GM23338 (cell line): Measurements from ENCODE around the gene APC. TPM values are rescaled to one million over a fixed set of nuclear protein-coding genes. Genes with fewer than 3 reads are reported as not detected.

ENCODE experiments used
- ATAC-seq: fragments of 200-7000 bp; cut with Tn5 transposase; 3 replicates; pipeline ENCODE4 v1.9.1; 2020
- DNase-seq: peaks from one replicate; pipeline ENCODE4 v3.0.0-alpha.2; 2015; ENCODE audit warnings: low spot score
- H2AFZ ChIP-seq: fragments of 200-600 bp; sonication (generic); 2 replicates; pipeline ENCODE4 v1.8.0; 2016; ENCODE audit warnings: antibody characterized with exemption, mild to moderate bottlenecking, moderate library complexity
- H3F3A ChIP-seq: fragments of 200-600 bp; sonication (generic); replicated peaks from 2 replicates; pipeline ENCODE4 v1.8.0; 2017; ENCODE audit warnings: antibody characterized with exemption, mixed run types, low read depth
- H3K27ac ChIP-seq: fragments of 200-600 bp; sonication (generic); 2 replicates; pipeline ENCODE4 v1.6.1; 2016; ENCODE audit warnings: low read depth
- H3K27me3 ChIP-seq: fragments of 200-600 bp; sonication (generic); 2 replicates; pipeline ENCODE4 v1.8.0; 2016; ENCODE audit warnings: mild to moderate bottlenecking, mixed run types, moderate library complexity; ENCODE audit not compliant: insufficient read depth
- H3K36me3 ChIP-seq: fragments of 200-600 bp; sonication (generic); 2 replicates; pipeline ENCODE4 v1.8.0; 2016; ENCODE audit warnings: mild to moderate bottlenecking; ENCODE audit not compliant: insufficient read depth
- H3K4me1 ChIP-seq: fragments of 200-600 bp; sonication (generic); 2 replicates; pipeline ENCODE4 v1.8.0; 2016; ENCODE audit warnings: mild to moderate bottlenecking, moderate library complexity; ENCODE audit not compliant: insufficient read depth
- H3K4me2 ChIP-seq: fragments of 200-600 bp; sonication (generic); 2 replicates; pipeline ENCODE4 v1.7.1; 2017; ENCODE audit warnings: mixed run types
- H3K4me3 ChIP-seq: fragments of 200-600 bp; sonication (generic); 2 replicates; pipeline ENCODE4 v1.6.1; 2016; ENCODE audit warnings: mixed run types
- H3K79me2 ChIP-seq: fragments of 200-600 bp; sonication (generic); replicated peaks from 2 replicates; pipeline ENCODE4 v1.8.0; 2017; ENCODE audit warnings: mild to moderate bottlenecking; ENCODE audit not compliant: insufficient read depth
- H3K9me2 ChIP-seq: fragments of 200-600 bp; sonication (generic); 2 replicates; pipeline ENCODE4 v1.8.0; 2017; ENCODE audit not compliant: insufficient read depth
- H4K20me1 ChIP-seq: fragments of 200-600 bp; sonication (generic); replicated peaks from 2 replicates; pipeline ENCODE4 v1.8.0; 2017; ENCODE audit warnings: mild to moderate bottlenecking; ENCODE audit not compliant: insufficient read depth
- H3K27ac Mint-ChIP-seq: 2 replicates; pipeline ENCODE4 v1.8.0; 2020; ENCODE audit warnings: inconsistent platforms, mild to moderate bottlenecking, moderate library complexity, mixed read lengths
- H3K27me3 Mint-ChIP-seq: 3 replicates; pipeline ENCODE4 v1.8.0; 2022; ENCODE audit warnings: low read depth, mild to moderate bottlenecking, moderate library complexity, mixed read lengths, inconsistent platforms; ENCODE audit not compliant: insufficient read depth, poor library complexity
- H3K36me3 Mint-ChIP-seq: 3 replicates; pipeline ENCODE4 v1.8.0; 2021; ENCODE audit warnings: low read depth, mild to moderate bottlenecking, inconsistent platforms, moderate library complexity, mixed read lengths
- H3K4me1 Mint-ChIP-seq: 3 replicates; pipeline ENCODE4 v1.8.0; 2020; ENCODE audit warnings: mild to moderate bottlenecking, inconsistent platforms, mixed read lengths
- H3K4me3 Mint-ChIP-seq: 3 replicates; pipeline ENCODE4 v1.8.0; 2021; ENCODE audit warnings: moderate library complexity, mild to moderate bottlenecking, inconsistent platforms, mixed read lengths
- H3K9me3 Mint-ChIP-seq: 3 replicates; pipeline ENCODE4 v1.8.0; 2020; ENCODE audit warnings: moderate library complexity, mild to moderate bottlenecking, inconsistent platforms, mixed read lengths
- CREB1 ChIP-seq: fragments of 250-450 bp; sonication (Bioruptor Pico); IDR thresholded peaks from 2 replicates; pipeline ENCODE4 v1.5.0; 2020; ENCODE audit warnings: low read depth, mild to moderate bottlenecking, moderate library complexity
- CTCF ChIP-seq, 2 experiments: fragments of 200-600 bp in 1 of 2; sonication (generic) in 1 of 2; conservative IDR thresholded peaks; 2 replicates each; pipeline versions ENCODE4 v1.5.1 to v1.6.1; 2016 to 2017; ENCODE audit warnings: antibody characterized with exemption in 2 of 2, low read depth in 2 of 2, mild to moderate bottlenecking in 2 of 2, moderate library complexity in 1 of 2
- ETS1 ChIP-seq: IDR thresholded peaks from 2 replicates; pipeline ENCODE4 v1.6.1; 2016; ENCODE audit warnings: antibody characterized with exemption
- EZH2 ChIP-seq: fragments of 200-600 bp; sonication (generic); IDR thresholded peaks from one replicate; pipeline ENCODE4 v1.8.0; 2017; ENCODE audit warnings: antibody characterized with exemption, mild to moderate bottlenecking, low read depth; ENCODE audit not compliant: unreplicated experiment
- EZH2phosphoT487 ChIP-seq: fragments of 200-600 bp; sonication (generic); IDR thresholded peaks from one replicate; pipeline ENCODE4 v1.8.1; 2018; ENCODE audit warnings: antibody characterized with exemption; ENCODE audit not compliant: unreplicated experiment
- JUNB ChIP-seq: IDR thresholded peaks from one replicate; pipeline ENCODE4 v1.6.1; 2016; ENCODE audit warnings: antibody characterized with exemption; ENCODE audit not compliant: unreplicated experiment
- POLR2AphosphoS5 ChIP-seq: IDR thresholded peaks from 2 replicates; pipeline ENCODE4 v1.6.1; 2016; ENCODE audit warnings: antibody characterized with exemption, low read depth
- STAT1 ChIP-seq: IDR thresholded peaks from one replicate; pipeline ENCODE4 v1.6.1; 2016; ENCODE audit warnings: antibody characterized with exemption; ENCODE audit not compliant: unreplicated experiment
- ZNF114 ChIP-seq: fragments of 250-450 bp; sonication (Bioruptor Pico); IDR thresholded peaks from 2 replicates; pipeline ENCODE4 v1.5.0; 2020; ENCODE audit warnings: mild to moderate bottlenecking, moderate library complexity
- ZNF462 ChIP-seq: fragments of 250-450 bp; sonication (Bioruptor Pico); IDR thresholded peaks from 2 replicates; pipeline ENCODE4 v1.5.0; 2020; ENCODE audit warnings: mild to moderate bottlenecking, moderate library complexity
- polyA plus RNA-seq: library from polyadenylated mRNA; unstranded; fragments of >200 nt; fragmentation: Nextera tagmentation; extraction: Ambion mirVana; gene quantifications from 2 replicates; pipeline ENCODE4 v1.2.1, GENCODE V29; 2016
- total RNA-seq: library from RNA; depleted of rRNA; stranded (reverse); fragments of >200 nt; shearing (Covaris generic); gene quantifications from 2 replicates; pipeline ENCODE4 v1.2.3, GENCODE V29; 2014
- TF ChIP-seq, protein P1 (sequence below): IDR thresholded peaks from one replicate; pipeline ENCODE4 v1.6.1; 2018; ENCODE audit warnings: antibody characterized with exemption; ENCODE audit not compliant: unreplicated experiment

Gene APC
- total and polyA plus RNA-seq, 2 experiments from 2014 or later, result 42.4 to 62.9 TPM

- Histone ChIP-seq H3F3A (no peaks in the 10 kb centered on the region), H3K4me2 (no peak overlapping the region), H3K4me1 (peaks cover 18% of the 10 kb centered on the region), H3K27me3 (no peaks in the 10 kb centered on the region), H3K79me2 (no peaks in the 10 kb centered on the region), H4K20me1 (no peaks in the 10 kb centered on the region), H3K27ac (no peak overlapping the region), H3K9me2 (no peaks in the 10 kb centered on the region), H3K36me3 (peaks cover 3% of the 10 kb centered on the region; the same call in 1 of the 2 replicates), H3K4me3 (no peak overlapping the region), H2AFZ (no peak overlapping the region)
- no peak overlapping the region for H3K27ac Mint-ChIP-seq
- DNase-seq (no peak), ATAC-seq (no peak)
- peaks cover 26% of the 10 kb centered on the region; the same call in 2 of the 3 replicates for H3K9me3 Mint-ChIP-seq
- H3K4me1 Mint-ChIP-seq, result peaks cover 19% of the 10 kb centered on the region
- H3K36me3 Mint-ChIP-seq, result peaks cover 37% of the 10 kb centered on the region
- TF ChIP-seq ETS1 (no peak), EZH2phosphoT487 (no peak), JUNB (no peak), CTCF (conservative IDR thresholded peaks at IDR 0.05; ENCODE audit: low read depth in 2 of 2) (no peak), ZNF114 (CRISPR knock-in tag) (no peak), STAT1 (no peak), POLR2AphosphoS5 (no peak), ZNF462 (CRISPR knock-in tag) (no peak), EZH2 (no peak), CREB1 (no peak)
- TF ChIP-seq, protein P1, sequence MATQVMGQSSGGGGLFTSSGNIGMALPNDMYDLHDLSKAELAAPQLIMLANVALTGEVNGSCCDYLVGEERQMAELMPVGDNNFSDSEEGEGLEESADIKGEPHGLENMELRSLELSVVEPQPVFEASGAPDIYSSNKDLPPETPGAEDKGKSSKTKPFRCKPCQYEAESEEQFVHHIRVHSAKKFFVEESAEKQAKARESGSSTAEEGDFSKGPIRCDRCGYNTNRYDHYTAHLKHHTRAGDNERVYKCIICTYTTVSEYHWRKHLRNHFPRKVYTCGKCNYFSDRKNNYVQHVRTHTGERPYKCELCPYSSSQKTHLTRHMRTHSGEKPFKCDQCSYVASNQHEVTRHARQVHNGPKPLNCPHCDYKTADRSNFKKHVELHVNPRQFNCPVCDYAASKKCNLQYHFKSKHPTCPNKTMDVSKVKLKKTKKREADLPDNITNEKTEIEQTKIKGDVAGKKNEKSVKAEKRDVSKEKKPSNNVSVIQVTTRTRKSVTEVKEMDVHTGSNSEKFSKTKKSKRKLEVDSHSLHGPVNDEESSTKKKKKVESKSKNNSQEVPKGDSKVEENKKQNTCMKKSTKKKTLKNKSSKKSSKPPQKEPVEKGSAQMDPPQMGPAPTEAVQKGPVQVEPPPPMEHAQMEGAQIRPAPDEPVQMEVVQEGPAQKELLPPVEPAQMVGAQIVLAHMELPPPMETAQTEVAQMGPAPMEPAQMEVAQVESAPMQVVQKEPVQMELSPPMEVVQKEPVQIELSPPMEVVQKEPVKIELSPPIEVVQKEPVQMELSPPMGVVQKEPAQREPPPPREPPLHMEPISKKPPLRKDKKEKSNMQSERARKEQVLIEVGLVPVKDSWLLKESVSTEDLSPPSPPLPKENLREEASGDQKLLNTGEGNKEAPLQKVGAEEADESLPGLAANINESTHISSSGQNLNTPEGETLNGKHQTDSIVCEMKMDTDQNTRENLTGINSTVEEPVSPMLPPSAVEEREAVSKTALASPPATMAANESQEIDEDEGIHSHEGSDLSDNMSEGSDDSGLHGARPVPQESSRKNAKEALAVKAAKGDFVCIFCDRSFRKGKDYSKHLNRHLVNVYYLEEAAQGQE, result no peak
- no peaks in the 10 kb centered on the region for H3K27me3 Mint-ChIP-seq
- no peak overlapping the region for H3K4me3 Mint-ChIP-seq
These were observed 106.8 kb downstream of the APC start for GRCh38 chr5:112844489-112844888.
